Fibroblast of villous mesenchyme (primary cell): ENCODE measurements around the gene CYP46A1. TPM values are rescaled to one million over a fixed set of nuclear protein-coding genes. Genes with fewer than 3 reads are reported as not detected.

Experiments
- DNase-seq: peaks from one replicate; pipeline ENCODE4 v3.0.0-alpha.2; 2010; ENCODE audit warnings: low read depth
- H3K4me3 ChIP-seq: 2 replicates; pipeline ENCODE4 v1.5.1; 2011; ENCODE audit warnings: low read depth, mild to moderate bottlenecking, low read length
- CTCF ChIP-seq: IDR thresholded peaks from 2 replicates; pipeline ENCODE4 v1.5.1; 2012; ENCODE audit warnings: low read depth, mild to moderate bottlenecking, low read length; ENCODE audit not compliant: insufficient read depth
- total RNA-seq: library from RNA; depleted of rRNA; stranded (reverse); fragments of >200 nt; gene quantifications from 2 replicates; pipeline ENCODE4 v1.2.3, GENCODE V29; 2012

The CYP46A1 gene
- total RNA-seq, 1 donor, result under 0.01 TPM

- DNase-seq, result no peak
Observed at GRCh38 chr14:99725774-99726537, 41.9 kb downstream of the CYP46A1 start.

GRCh38 chr14:99726538-99727095 lies 42.5 kb downstream of the CYP46A1 start:
- no peak for TF ChIP-seq CTCF
- H3K4me3 ChIP-seq, result no peak overlapping the region
- DNase-seq, result no peak

More at GRCh38 chr14:99725774-99726537, 41.9 kb downstream of the CYP46A1 start:
- no peak overlapping the region for H3K4me3 ChIP-seq
- TF ChIP-seq CTCF, result no peak

- no peak for DNase-seq
- H3K4me3 ChIP-seq, result no peak overlapping the region
- TF ChIP-seq CTCF, result no peak
Observed at GRCh38 chr14:99727096-99727870, 43.2 kb downstream of the CYP46A1 start.

- TF ChIP-seq CTCF, result no peak
- no peak for DNase-seq
- H3K4me3 ChIP-seq, result no peak overlapping the region
Observed at GRCh38 chr14:99728231-99728920, 44.3 kb downstream of the CYP46A1 start.

- H3K4me3 ChIP-seq, result no peak overlapping the region
- DNase-seq, result no peak
- TF ChIP-seq CTCF, result no peak
Observed at GRCh38 chr14:99728981-99729451, 44.9 kb downstream of the CYP46A1 start.

GRCh38 chr14:99729991-99730875 lies 46.1 kb downstream of the CYP46A1 start:
- peak; percentile 75 for TF ChIP-seq CTCF
- DNase-seq, result peak; percentile 24
- H3K4me3 ChIP-seq, result peak overlapping the region; percentile 52
